ENCODE data around the gene CACNB4. TPM values are rescaled to one million over a fixed set of nuclear protein-coding genes. Genes with fewer than 3 reads are reported as not detected.
"Not testable (repeated sequence)": the region's sequence is repeated elsewhere in the genome, so short reads cannot be mapped to it uniquely, and the experiment has no call there.

The CACNB4 gene
- total RNA-seq, 1 donor from 2014 or later = 0.14 TPM

- intact Hi-C loops (cut with micrococcal nuclease) = no loop called here
Measured at GRCh38 chr2:151946250-151946884, 152.5 kb downstream of the CACNB4 start.

- intact Hi-C loops (cut with micrococcal nuclease) = no loop called here
Measured at GRCh38 chr2:151945602-151946001, 153.2 kb downstream of the CACNB4 start.

GRCh38 chr2:151945186-151945585 is 153.7 kb downstream of the CACNB4 start:
- intact Hi-C loops (cut with micrococcal nuclease) = no loop called here

- intact Hi-C loops (cut with micrococcal nuclease) = no loop called here
Measured at GRCh38 chr2:151943461-151943860, 155.4 kb downstream of the CACNB4 start.

- intact Hi-C loops (cut with micrococcal nuclease) = not testable (repeated sequence)
Measured at GRCh38 chr2:151942540-151943205, 156.2 kb downstream of the CACNB4 start.

GRCh38 chr2:151937966-151938365 is 160.9 kb downstream of the CACNB4 start:
- intact Hi-C loops (cut with micrococcal nuclease) = no loop called here

- intact Hi-C loops (cut with micrococcal nuclease) = no loop called here
Measured at GRCh38 chr2:151936626-151937025, 162.2 kb downstream of the CACNB4 start.

- intact Hi-C loops (cut with micrococcal nuclease) = no loop called here
Measured at GRCh38 chr2:151933266-151933804, 165.5 kb downstream of the CACNB4 start.

GRCh38 chr2:151931756-151932155 is 167.1 kb downstream of the CACNB4 start:
- intact Hi-C loops (cut with micrococcal nuclease) = no loop called here

GRCh38 chr2:151931030-151931611 is 167.7 kb downstream of the CACNB4 start:
- intact Hi-C loops (cut with micrococcal nuclease) = no loop called here

GRCh38 chr2:151930042-151930441 is 168.8 kb downstream of the CACNB4 start:
- intact Hi-C loops (cut with micrococcal nuclease) = no loop called here

- intact Hi-C loops (cut with micrococcal nuclease) = no loop called here
Measured at GRCh38 chr2:151928380-151928779, 170.5 kb downstream of the CACNB4 start.

GRCh38 chr2:151927501-151928221 is 171.2 kb downstream of the CACNB4 start:
- intact Hi-C loops (cut with micrococcal nuclease) = no loop called here

- intact Hi-C loops (cut with micrococcal nuclease) = no loop called here
Measured at GRCh38 chr2:151922845-151923666, 175.8 kb downstream of the CACNB4 start.

- intact Hi-C loops (cut with micrococcal nuclease) = no loop called here
Measured at GRCh38 chr2:151919786-151920185, 179.1 kb downstream of the CACNB4 start.

- intact Hi-C loops (cut with micrococcal nuclease) = no loop called here
Measured at GRCh38 chr2:151918308-151918707, 180.5 kb downstream of the CACNB4 start.

GRCh38 chr2:151916632-151917031 is 182.2 kb downstream of the CACNB4 start:
- intact Hi-C loops (cut with micrococcal nuclease) = no loop called here

GRCh38 chr2:151915629-151916025 is 183.2 kb downstream of the CACNB4 start:
- intact Hi-C loops (cut with micrococcal nuclease) = not testable (repeated sequence)

- intact Hi-C loops (cut with micrococcal nuclease) = no loop called here
Measured at GRCh38 chr2:151914989-151915628, 183.7 kb downstream of the CACNB4 start.

- intact Hi-C loops (cut with micrococcal nuclease) = no loop called here
Measured at GRCh38 chr2:151908204-151908882, 190.5 kb downstream of the CACNB4 start.

Measured in T-helper 2 cell treated with Interferon-gamma antibody and Interleukin-4, amounts not matched to agents 100 ng/mL and 5 ng/mL, for 36 hours (primary cell).